WTC11 (cell line): ENCODE measurements around the gene RBP2. TPM values are rescaled to one million over a fixed set of nuclear protein-coding genes. Genes with fewer than 3 reads are reported as not detected.

Experiments used
- ATAC-seq: fragments of 200-7000 bp; cut with Tn5 transposase; 2 replicates; pipeline ENCODE4 v1.10.0; 2021; ENCODE audit warnings: mild to moderate bottlenecking, moderate library complexity
- CTCF ChIA-PET: fragments of 300-600 bp; sonication (Branson Sonifier 250); formaldehyde crosslinking; loops from one replicate; lab custom pipeline; 2021; ENCODE audit warnings: antibody characterized with exemption; lab: Charles Lee
- POLR2A ChIA-PET: fragments of 350-600 bp; sonication (Branson Sonifier 250); formaldehyde crosslinking; loops from one replicate; lab custom pipeline; 2021; ENCODE audit warnings: antibody characterized with exemption; lab: Charles Lee
- DNase-seq: peaks from one replicate; pipeline ENCODE4 v3.0.0; 2021; ENCODE audit warnings: low spot score
- H3K27ac Mint-ChIP-seq: 2 replicates; pipeline ENCODE4 v1.8.0; 2021; ENCODE audit warnings: mixed read lengths
- H3K27me3 Mint-ChIP-seq: 2 replicates; pipeline ENCODE4 v1.8.0; 2021; ENCODE audit warnings: low read depth, mild to moderate bottlenecking, moderate library complexity, mixed read lengths
- H3K36me3 Mint-ChIP-seq: 2 replicates; pipeline ENCODE4 v1.8.0; 2021; ENCODE audit warnings: mixed read lengths
- H3K4me1 Mint-ChIP-seq: 2 replicates; pipeline ENCODE4 v1.8.0; 2022; ENCODE audit warnings: mixed read lengths
- H3K4me3 Mint-ChIP-seq: 2 replicates; pipeline ENCODE4 v1.8.0; 2021; ENCODE audit warnings: mild to moderate bottlenecking, moderate library complexity, mixed read lengths
- H3K9me3 Mint-ChIP-seq: 2 replicates; pipeline ENCODE4 v1.8.0; 2021; ENCODE audit warnings: mixed read lengths
- CBFB ChIP-seq: sonication (generic); formaldehyde crosslinking; IDR thresholded peaks from 2 replicates; pipeline ENCODE4 v1.8.1; 2022; ENCODE audit warnings: mild to moderate bottlenecking, low read depth, missing genetic modification reagents
- CDX4 ChIP-seq: fragments of 250-450 bp; sonication (Bioruptor Pico); IDR thresholded peaks from 2 replicates; pipeline ENCODE4 v1.9.0; 2021; ENCODE audit warnings: moderate library complexity, mild to moderate bottlenecking, inconsistent platforms, borderline replicate concordance
- E2F1 ChIP-seq: sonication (generic); formaldehyde crosslinking; IDR thresholded peaks from 2 replicates; pipeline ENCODE4 v1.8.0; 2022; ENCODE audit warnings: mild to moderate bottlenecking, missing genetic modification reagents
- E2F5 ChIP-seq: sonication (generic); formaldehyde crosslinking; IDR thresholded peaks from 2 replicates; pipeline ENCODE4 v1.8.1; 2022; ENCODE audit warnings: mild to moderate bottlenecking, moderate library complexity, missing genetic modification reagents
- ELF4 ChIP-seq: sonication (generic); formaldehyde crosslinking; IDR thresholded peaks from 2 replicates; pipeline ENCODE4 v1.8.1; 2022; ENCODE audit warnings: low read depth, mild to moderate bottlenecking, moderate library complexity, missing genetic modification reagents
- ETV6 ChIP-seq: sonication (generic); formaldehyde crosslinking; IDR thresholded peaks from 2 replicates; pipeline ENCODE4 v1.8.1; 2022; ENCODE audit warnings: mild to moderate bottlenecking, missing genetic modification reagents
- FOXP4 ChIP-seq: sonication (generic); formaldehyde crosslinking; IDR thresholded peaks from 2 replicates; pipeline ENCODE4 v1.8.0; 2022; ENCODE audit warnings: mild to moderate bottlenecking, missing genetic modification reagents
- GTF2I ChIP-seq: fragments of 250-450 bp; sonication (Bioruptor Pico); conservative IDR thresholded peaks from 2 replicates; pipeline ENCODE4 v1.4.0; 2021; ENCODE audit warnings: mild to moderate bottlenecking
- IRF1 ChIP-seq: sonication (generic); formaldehyde crosslinking; IDR thresholded peaks from 2 replicates; pipeline ENCODE4 v1.8.0; 2023; ENCODE audit warnings: missing genetic modification reagents
- MLX ChIP-seq: sonication (generic); formaldehyde crosslinking; IDR thresholded peaks from 2 replicates; pipeline ENCODE4 v1.8.1; 2023; ENCODE audit warnings: mild to moderate bottlenecking, missing genetic modification reagents, moderate library complexity
- SP1 ChIP-seq: sonication (generic); formaldehyde crosslinking; conservative IDR thresholded peaks from 2 replicates; pipeline ENCODE4 v1.8.1; 2022; ENCODE audit warnings: missing genetic modification reagents
- STAT6 ChIP-seq: sonication (generic); formaldehyde crosslinking; conservative IDR thresholded peaks from 2 replicates; pipeline ENCODE4 v1.8.1; 2023; ENCODE audit warnings: mild to moderate bottlenecking, low read depth, missing genetic modification reagents, moderate library complexity
- USF1 ChIP-seq: sonication (generic); formaldehyde crosslinking; IDR thresholded peaks from 2 replicates; pipeline ENCODE4 v1.8.0; 2022; ENCODE audit warnings: mild to moderate bottlenecking, missing genetic modification reagents
- ZNF263 ChIP-seq: sonication (generic); formaldehyde crosslinking; IDR thresholded peaks from 2 replicates; pipeline ENCODE4 v1.8.1; 2022; ENCODE audit warnings: low read depth, mild to moderate bottlenecking, moderate library complexity, missing genetic modification reagents
- ZNF396 ChIP-seq: fragments of 250-450 bp; sonication (Bioruptor Pico); IDR thresholded peaks from 2 replicates; pipeline ENCODE4 v1.8.0; 2021; ENCODE audit warnings: mild to moderate bottlenecking, moderate library complexity, borderline replicate concordance
- ZNF671 ChIP-seq: fragments of 250-450 bp; sonication (Bioruptor Pico); IDR thresholded peaks from 2 replicates; pipeline ENCODE4 v1.8.0; 2021; ENCODE audit warnings: mild to moderate bottlenecking
- total RNA-seq: library from RNA; stranded (reverse); gene quantifications from 3 replicates; pipeline ENCODE4 v1.2.3, GENCODE V29; 2021
- TF ChIP-seq, protein P1 (sequence below): sonication (generic); formaldehyde crosslinking; IDR thresholded peaks from 2 replicates; pipeline ENCODE4 v1.8.1; 2023; ENCODE audit warnings: mild to moderate bottlenecking, missing genetic modification reagents, borderline replicate concordance
- TF ChIP-seq, protein P2 (sequence below): sonication (generic); formaldehyde crosslinking; IDR thresholded peaks from 2 replicates; pipeline ENCODE4 v1.8.0; 2022; ENCODE audit warnings: mild to moderate bottlenecking, missing genetic modification reagents

The RBP2 gene
- total RNA-seq, 1 experiment from 2014 or later = not detected

GRCh38 chr3:139499536-139499935 lies 23.2 kb upstream of the RBP2 start (continued):
- TF ChIP-seq E2F5 (CRISPR knock-in tag) = no peak
- no peak for TF ChIP-seq ZNF263
- TF ChIP-seq ETV6 (CRISPR knock-in tag) = no peak
- no peak for TF ChIP-seq CBFB (CRISPR knock-in tag)
- TF ChIP-seq, protein P1, sequence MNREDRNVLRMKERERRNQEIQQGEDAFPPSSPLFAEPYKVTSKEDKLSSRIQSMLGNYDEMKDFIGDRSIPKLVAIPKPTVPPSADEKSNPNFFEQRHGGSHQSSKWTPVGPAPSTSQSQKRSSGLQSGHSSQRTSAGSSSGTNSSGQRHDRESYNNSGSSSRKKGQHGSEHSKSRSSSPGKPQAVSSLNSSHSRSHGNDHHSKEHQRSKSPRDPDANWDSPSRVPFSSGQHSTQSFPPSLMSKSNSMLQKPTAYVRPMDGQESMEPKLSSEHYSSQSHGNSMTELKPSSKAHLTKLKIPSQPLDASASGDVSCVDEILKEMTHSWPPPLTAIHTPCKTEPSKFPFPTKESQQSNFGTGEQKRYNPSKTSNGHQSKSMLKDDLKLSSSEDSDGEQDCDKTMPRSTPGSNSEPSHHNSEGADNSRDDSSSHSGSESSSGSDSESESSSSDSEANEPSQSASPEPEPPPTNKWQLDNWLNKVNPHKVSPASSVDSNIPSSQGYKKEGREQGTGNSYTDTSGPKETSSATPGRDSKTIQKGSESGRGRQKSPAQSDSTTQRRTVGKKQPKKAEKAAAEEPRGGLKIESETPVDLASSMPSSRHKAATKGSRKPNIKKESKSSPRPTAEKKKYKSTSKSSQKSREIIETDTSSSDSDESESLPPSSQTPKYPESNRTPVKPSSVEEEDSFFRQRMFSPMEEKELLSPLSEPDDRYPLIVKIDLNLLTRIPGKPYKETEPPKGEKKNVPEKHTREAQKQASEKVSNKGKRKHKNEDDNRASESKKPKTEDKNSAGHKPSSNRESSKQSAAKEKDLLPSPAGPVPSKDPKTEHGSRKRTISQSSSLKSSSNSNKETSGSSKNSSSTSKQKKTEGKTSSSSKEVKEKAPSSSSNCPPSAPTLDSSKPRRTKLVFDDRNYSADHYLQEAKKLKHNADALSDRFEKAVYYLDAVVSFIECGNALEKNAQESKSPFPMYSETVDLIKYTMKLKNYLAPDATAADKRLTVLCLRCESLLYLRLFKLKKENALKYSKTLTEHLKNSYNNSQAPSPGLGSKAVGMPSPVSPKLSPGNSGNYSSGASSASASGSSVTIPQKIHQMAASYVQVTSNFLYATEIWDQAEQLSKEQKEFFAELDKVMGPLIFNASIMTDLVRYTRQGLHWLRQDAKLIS (CRISPR knock-in tag) = no peak
- no peak for TF ChIP-seq GTF2I (CRISPR knock-in tag)

DNA sequence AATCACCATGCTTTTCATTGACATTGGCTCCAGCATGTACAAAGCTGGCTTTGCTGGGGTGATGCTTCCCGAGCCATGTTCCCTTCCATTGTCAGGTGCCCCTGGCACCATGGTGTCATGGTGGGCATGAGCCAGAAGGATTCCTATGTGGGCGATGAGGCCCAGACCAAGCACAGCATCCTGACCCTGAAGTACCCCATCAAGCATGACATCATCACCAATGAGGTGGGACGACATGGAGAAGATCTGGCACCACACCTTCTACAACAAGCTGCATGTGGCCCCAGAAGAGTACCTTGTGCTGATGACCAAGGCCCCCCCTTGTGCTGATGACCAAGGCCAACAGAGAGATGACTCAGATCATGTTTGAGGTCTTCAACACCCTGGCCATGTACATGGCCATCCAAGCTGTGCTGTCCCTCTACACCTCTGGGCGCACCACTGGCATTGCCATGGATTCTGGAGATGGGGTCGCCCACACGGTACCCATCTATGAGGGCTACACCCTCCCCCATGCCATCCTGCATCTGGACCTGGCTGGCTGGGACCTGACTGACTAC lies 17.6 kb upstream of the RBP2 start:
- ATAC-seq = no peak
- Mint-ChIP-seq H3K36me3 (peaks cover 33% of the 10 kb centered on the region), H3K9me3 (peaks cover 53% of the 10 kb centered on the region), H3K4me1 (peaks cover 19% of the 10 kb centered on the region), H3K4me3 (no peak overlapping the region), H3K27me3 (no peaks in the 10 kb centered on the region; the same call in 1 of the 2 replicates), H3K27ac (no peak overlapping the region)
- ChIA-PET POLR2A (no interaction called here), CTCF (no interaction called here)
- DNase-seq = no peak
- TF ChIP-seq IRF1 (CRISPR knock-in tag) = no peak
- TF ChIP-seq SP1 (CRISPR knock-in tag) = no peak
- no peak for TF ChIP-seq MLX (CRISPR knock-in tag)
- no peak for TF ChIP-seq E2F5 (CRISPR knock-in tag)
- TF ChIP-seq STAT6 = no peak
- no peak for TF ChIP-seq ZNF396 (CRISPR knock-in tag)
- no peak for TF ChIP-seq FOXP4 (CRISPR knock-in tag)
- no peak for TF ChIP-seq ZNF671 (CRISPR knock-in tag)
- TF ChIP-seq ELF4 (CRISPR knock-in tag) = no peak
- no peak for TF ChIP-seq USF1 (CRISPR knock-in tag)
- TF ChIP-seq E2F1 (CRISPR knock-in tag) = no peak
- TF ChIP-seq CDX4 = no peak
- TF ChIP-seq, protein P2, sequence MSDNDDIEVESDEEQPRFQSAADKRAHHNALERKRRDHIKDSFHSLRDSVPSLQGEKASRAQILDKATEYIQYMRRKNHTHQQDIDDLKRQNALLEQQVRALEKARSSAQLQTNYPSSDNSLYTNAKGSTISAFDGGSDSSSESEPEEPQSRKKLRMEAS (CRISPR knock-in tag) = no peak
